ENCODE results near the gene PHACTR3.

GRCh38 chr20:59735486-59735885 is 131.1 kb downstream of the PHACTR3 start:
- TF ChIP-seq CTCF (optimal IDR thresholded peaks at IDR 0.05 in 1 of 3, IDR thresholded peaks at IDR 0.05 in 1 of 3, conservative IDR thresholded peaks at IDR 0.05 in 1 of 3; ENCODE audit: extremely low read depth in 1 of 3, insufficient read depth in 2 of 3, low read length in 3 of 3) (no peak), EZH2 (IDR thresholded peaks at IDR 0.05; ENCODE audit: low read length) (no peak)
